HG03442 (cell line): ENCODE data around the gene ZNF281.
"Not testable (repeated sequence)": the region's sequence is repeated elsewhere in the genome, so short reads cannot be mapped to it uniquely, and the experiment has no call there.

Experiments used
- ATAC-seq: cut with Tn5 transposase; IDR thresholded peaks from one replicate; pipeline ENCODE4 v1.9.1; 2021; ENCODE audit warnings: mild to moderate bottlenecking, moderate library complexity; ENCODE audit not compliant: unreplicated experiment

Gene ZNF281

GRCh38 chr1:200409761-200410565, at the start of gene ZNF281:
Gene ZNF281 (minus strand): TSS chr1:200410036. CDS start chr1:200409705, 331 bp downstream.
- peak; percentile 96 for ATAC-seq

GRCh38 chr1:200458780-200459179, 48.9 kb upstream of the ZNF281 start:
- no peak for ATAC-seq

- ATAC-seq = no peak
These were observed 48.0 kb upstream of the ZNF281 start for GRCh38 chr1:200457810-200458209.

GRCh38 chr1:200454425-200454824, 44.6 kb upstream of the ZNF281 start:
- no peak for ATAC-seq

DNA sequence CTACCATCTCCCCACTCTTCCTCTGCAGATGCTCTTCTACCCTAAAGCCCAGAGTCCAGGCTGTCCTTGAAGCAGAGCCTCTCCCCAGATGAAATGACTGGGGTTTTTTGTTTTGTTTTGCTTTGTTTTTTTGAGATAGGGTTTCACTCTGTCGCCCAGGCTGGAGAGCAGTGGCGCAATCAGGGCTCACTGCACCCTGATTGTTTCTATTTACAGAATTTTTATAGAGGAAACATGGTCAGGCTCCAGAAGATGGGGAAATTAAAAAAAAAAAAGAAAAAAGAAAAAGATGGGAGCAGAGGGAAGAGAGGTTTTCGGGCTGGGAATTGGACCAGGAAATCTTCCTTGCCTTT, 43.7 kb upstream of the ZNF281 start:
- no peak for ATAC-seq

- no peak for ATAC-seq
These were observed 43.2 kb upstream of the ZNF281 start for GRCh38 chr1:200452850-200453552.

GRCh38 chr1:200448034-200448762, 38.4 kb upstream of the ZNF281 start:
- ATAC-seq = peak; percentile 90

- ATAC-seq = no peak
These were observed 35.4 kb upstream of the ZNF281 start for GRCh38 chr1:200445213-200445612.

DNA sequence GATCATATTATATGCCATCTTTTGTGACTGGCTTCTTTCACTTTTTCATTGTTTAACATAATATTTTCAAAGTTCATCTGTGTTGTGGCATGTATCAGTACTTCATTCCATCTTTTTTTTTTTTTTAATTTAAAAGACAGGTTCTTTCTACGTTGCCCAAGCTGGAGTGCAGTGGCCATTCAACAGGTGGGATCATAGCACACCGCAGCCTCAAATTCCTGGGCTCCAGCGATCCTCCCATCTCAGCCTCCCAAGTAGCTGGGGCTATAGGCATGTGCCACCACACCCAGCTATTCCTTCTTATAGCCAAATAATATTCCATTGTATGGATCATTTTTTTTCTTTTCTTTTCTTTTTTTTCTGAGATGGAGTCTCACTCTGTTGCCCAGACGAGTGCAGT, 34.6 kb upstream of the ZNF281 start:
- ATAC-seq = no peak

DNA sequence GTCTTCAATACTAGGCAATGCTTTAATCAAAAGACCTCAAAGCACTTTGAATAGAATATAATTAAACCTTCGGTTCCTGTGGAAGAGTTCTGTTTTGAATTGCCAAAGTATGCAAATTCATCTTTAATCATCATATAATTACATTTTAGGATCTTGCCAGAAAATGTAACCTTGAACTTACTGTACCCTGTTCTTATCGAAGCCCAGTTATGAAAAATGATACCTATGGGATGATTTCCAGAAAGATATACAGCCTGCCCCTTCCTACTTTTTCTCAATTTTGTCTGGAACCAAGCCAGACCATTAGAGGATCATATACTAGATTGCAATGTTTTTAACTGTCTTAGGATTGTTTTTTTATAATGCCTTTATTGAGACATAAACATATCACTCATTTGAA, 34.0 kb upstream of the ZNF281 start:
- ATAC-seq = no peak

DNA sequence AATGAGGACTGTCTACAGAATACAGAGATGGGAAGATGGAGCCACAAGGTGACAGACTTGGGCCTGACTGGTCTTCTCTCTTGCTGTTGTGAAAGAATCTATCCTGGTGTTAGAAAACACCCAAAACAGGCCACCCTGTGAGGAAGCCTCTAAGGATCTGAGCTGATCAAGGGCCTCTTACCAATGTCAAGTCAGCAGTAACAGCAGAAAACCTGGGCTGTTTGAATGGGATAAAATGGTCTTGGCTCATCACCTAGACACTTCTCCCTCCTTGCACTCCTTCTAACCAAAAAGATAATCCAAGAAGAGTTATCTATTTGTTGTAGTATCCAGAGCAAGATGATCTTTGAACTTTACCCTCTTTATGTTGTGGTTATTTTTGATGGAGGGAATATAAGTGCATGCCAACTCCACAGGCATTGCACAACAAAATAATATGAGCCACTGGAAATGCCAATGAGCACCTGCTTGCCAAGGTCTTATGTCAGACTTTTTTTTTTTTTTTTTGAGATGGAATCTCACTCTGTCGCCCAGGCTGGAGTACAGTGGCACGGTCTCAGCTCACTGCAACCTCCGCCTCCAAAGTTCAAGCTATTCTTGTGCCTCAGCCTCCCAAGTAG, 32.8 kb upstream of the ZNF281 start:
- no peak for ATAC-seq

DNA sequence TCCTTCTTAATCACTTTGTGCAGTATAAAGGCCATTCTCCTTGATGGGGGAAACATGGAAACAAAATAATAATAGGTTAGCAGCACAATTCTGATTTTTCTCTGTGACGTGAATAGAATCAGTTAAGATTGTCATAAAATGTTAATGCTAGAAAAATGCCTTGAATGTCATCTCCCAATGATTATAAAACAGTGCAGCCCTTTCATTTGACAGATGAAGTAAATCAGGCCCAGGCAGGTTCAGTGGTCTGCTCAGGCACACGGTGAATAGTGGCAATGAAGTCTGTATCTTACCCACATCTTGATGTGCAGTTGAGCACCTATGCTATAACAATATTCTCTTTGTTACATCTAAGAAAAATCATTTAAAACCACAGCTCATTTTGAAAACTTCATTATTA, 32.2 kb upstream of the ZNF281 start:
- no peak for ATAC-seq

DNA sequence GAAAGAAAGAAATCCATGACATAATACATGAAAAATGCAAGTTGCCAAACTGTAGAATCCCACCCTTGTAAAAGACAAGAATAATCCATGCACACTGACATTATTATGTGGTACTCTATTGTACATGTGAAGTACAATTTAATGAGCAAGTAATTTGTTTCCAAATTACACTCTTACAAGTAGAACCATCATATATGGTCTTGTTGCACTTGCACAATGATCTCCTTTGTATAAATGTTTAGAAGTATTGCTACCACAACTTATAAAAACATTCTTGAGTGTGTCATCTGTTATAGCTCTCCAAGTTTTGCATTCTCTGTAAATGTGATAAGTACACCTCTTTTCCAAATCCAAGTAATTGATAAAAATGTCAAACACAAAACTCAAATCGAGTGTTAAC, 29.1 kb upstream of the ZNF281 start:
- no peak for ATAC-seq

DNA sequence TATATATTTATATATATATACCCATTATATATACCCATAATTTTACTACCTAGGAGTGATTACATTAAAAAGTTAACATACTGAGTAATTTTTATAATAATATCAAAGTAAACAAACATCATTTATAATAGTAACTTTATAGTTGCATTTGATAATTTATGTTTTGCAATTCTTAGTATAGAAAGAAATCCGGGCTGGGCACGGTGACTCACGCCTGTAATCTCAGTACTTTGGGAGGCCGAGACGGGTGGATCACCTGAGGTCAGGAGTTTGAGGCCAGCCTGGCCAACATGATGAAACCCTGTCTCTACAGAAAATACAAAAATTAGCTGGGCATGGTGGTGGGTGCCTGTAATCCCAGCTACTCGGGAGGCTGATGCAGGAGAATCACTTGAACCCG, 28.6 kb upstream of the ZNF281 start:
- ATAC-seq = not testable (repeated sequence)

DNA sequence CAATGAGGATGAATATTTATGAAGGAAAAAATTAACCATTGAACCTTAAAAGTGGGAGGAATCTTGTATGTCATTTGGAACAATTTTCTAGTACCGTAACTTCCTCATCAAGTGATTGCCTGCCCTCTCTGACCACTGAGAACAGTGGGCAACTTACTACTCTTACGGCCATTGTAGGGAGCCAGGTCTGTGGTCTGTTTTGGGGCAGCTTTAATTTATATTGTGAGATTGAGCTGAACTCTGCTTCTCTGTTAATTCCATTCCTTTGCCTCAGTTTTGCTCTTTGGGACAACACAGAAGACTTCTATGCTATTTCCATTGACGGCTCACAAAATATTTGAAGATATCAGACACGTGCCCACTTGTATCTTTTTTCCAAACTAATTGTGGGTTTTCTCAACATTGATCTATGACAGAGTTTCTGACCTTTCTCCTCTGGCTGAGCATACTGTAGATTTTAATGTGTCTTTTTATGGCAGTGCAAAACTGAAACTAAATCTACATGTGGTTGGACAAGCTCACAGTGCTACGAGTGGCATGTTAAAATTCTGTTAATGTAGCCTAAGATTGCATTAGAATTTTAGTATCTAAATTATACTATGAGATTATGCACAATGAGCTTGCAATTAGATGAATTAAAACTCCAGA, 27.8 kb upstream of the ZNF281 start:
- ATAC-seq = peak; percentile 71

- ATAC-seq = no peak
These were observed 27.3 kb upstream of the ZNF281 start for GRCh38 chr1:200437088-200437487.

- ATAC-seq = no peak
These were observed 26.6 kb upstream of the ZNF281 start for GRCh38 chr1:200436436-200436835.

- ATAC-seq = no peak
These were observed 25.5 kb upstream of the ZNF281 start for GRCh38 chr1:200435200-200435780.

DNA sequence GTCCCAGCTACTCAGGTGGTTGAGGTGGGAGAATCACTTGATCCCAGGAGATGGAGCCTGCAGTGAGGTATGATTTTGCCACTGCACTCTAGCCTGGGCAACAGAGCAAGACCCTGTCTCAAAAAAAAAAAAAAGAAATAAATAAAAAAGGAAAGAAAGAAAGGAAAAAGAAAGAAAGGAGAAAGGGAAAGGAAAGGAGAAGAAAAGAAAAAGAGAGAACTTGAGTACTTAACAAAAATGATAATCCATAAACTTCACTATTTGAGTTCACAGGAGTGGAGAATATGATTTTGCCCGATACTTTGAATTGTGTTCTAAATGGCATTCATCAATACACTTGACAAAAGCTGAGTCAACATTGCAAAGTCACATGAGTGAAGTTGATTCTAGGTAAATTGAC, 23.8 kb upstream of the ZNF281 start:
- ATAC-seq = no peak

- no peak for ATAC-seq
These were observed 22.8 kb upstream of the ZNF281 start for GRCh38 chr1:200432586-200432985.
